ENCODE results near the gene PRKCZ. TPM values are rescaled to one million over a fixed set of nuclear protein-coding genes. Genes with fewer than 3 reads are reported as not detected.
A peak's percentile ranks its signal among the peaks of the same experiment; 100 is the strongest.

The PRKCZ gene
- total RNA-seq, 1 donor from 2014 or later, result 2.3 TPM

DNA sequence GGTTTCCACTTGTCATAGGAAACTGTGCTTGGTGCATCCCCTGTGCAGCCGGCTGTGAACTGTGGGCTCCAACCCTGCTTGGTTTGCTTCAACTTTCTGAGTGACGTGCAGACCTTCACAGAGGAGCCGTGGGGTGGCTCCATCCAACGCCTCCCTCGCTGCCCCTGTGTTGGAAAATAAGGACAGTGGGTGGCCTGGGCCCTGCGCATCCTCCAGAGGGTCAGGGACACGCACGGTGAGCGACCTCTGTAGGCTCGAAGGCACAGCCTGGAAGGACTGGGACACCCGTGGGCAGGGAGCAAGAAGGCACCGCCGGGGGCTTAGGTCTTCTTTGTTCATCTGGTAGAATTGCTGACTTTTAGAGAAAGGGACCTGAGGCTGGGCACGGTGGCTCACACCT, 150.9 kb downstream of the PRKCZ start:
- DNase-seq (ENCODE audit: extremely low read depth, low read depth, low spot score), result no peak

DNA sequence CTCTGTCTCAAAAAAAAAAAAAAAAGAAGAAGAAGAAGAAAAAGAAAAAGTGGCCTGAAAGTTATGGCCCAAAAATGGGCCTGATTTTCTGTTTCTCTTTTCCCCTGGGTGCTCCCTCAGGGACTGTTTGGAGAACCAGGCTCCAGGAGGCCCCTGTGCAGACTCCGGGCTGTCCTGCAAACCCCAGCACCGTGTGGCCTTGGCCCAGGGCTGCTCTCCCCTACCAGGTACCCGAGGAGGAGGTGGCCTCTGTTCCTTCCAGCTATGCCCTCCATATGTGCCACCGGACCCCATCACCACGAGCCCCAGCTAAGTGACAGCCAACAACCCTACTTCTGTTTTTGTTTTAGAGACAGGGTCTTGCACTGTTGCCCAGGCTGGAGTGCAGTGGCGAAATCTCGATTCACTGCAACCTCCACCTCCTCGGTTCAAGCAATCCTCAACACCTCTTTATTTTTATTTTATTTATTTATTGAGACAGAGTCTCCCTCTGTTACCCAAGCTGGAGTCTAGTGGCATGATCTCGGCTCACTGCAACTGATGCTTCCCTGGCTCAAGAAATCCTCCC, 151.9 kb downstream of the PRKCZ start:
- no peak for DNase-seq (ENCODE audit: extremely low read depth, low read depth, low spot score)

DNA sequence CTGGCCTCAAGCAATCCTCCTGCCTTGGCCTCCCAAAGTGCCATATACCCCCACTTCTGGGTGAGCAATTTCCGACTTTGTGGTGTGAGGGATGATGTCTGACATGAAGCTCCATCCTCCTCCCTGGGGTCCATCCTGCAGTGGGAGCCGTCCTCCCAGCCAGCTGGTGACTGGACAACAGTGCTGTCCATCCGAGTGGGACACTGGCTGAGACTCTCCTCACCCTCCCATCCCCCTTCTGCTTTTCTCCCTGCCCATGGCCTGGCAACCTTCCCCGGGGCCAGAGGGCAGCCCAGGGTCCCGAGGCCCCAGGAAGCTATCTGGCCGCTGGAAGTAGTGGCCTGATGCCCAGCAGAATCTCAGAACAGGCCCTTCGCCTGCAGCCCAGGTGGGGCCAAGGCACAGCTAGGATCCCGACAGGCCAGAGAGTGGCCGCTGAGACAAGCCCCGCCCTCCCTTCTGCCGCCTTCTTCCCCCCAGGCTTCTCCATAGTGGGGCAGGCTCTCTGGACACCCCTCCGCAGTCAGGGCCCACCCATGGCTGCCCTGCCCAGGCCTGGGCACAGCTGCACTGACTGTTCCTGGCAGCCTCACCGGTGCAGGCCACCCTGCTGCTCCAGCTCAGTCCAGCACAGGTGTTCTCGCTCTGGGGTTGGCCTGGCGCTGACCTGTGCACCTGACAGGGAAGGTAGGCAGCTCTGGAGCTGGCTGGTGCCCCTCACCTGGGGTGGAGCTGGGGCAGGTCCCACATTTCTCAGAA, 152.8 kb downstream of the PRKCZ start:
- DNase-seq (ENCODE audit: extremely low read depth, low read depth, low spot score), result no peak

DNA sequence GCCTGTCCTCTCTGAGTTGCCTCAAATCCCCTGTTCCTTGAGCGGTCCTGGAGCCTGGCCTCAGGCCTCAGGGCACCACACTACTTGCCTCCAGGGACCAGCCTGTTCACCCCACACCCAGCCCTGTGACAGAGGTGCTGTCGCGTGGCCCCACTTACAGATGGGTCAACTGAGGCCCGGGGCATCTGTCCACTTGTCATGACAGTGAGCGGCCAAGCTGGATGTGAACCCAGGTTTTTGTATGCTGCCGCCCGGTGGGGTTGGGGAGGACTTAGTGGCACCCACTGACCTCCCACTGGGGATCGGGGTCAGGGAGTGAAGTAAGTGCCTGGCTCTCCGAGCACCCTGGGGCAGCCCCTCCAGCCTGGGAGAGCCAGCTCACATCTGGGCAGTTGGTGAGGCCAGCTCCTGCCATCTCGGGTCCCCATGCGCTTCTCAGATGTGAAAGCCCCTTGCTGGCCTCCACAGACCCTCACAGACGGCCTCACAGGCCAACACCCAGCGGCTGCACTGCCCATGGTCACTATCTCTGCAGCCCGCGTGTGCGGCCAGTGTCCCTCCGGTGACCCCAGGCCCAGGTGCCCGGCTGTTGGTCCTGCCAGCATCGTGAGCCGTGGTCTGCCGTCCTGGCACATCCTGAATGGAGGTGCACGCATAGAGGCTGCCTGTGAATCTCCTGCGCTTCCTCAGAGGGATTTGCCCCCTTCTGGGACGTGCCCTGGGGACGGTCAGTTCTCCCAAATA, 153.6 kb downstream of the PRKCZ start:
- DNase-seq (ENCODE audit: extremely low read depth, low read depth, low spot score), result no peak

DNA sequence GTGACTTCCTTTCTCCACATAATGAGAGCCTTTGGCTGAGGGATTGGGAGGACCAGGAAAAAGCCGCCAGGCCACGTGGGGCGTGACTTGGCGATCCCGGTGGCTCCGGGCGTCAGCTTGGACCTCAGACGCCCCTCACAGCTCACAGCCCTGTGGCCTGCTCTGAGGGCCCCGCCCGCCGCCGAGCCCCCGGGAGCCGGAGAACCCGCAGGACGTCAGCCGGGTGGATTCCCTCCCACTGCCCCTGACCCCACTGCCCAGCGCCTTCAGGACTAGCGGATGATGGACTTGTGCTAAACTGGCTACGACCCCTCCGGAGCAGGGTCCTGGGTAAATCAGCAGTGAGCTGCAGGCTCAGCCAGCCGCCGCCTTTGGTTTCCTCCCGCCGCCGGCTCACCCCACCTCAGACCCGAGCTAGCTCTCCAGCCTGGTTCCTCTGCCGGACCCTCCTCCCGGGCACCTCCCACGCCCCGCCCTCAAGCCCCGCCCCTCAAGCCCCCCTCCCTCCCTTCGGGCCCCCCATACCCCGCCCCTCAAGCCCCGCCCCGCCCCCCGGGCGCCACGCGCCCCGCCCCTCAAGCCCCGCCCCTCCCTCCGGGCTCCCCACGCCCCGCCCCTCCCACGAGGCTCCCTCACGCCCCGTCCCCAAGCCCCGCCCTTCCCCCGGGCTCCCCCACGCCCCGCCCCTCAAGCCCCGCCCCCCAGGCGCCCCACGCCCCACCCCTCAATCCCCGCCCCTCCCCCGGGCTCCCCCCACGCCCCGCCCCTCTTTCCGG, 154.4 kb downstream of the PRKCZ start:
- DNase-seq (ENCODE audit: extremely low read depth, low read depth, low spot score), result no peak

DNA sequence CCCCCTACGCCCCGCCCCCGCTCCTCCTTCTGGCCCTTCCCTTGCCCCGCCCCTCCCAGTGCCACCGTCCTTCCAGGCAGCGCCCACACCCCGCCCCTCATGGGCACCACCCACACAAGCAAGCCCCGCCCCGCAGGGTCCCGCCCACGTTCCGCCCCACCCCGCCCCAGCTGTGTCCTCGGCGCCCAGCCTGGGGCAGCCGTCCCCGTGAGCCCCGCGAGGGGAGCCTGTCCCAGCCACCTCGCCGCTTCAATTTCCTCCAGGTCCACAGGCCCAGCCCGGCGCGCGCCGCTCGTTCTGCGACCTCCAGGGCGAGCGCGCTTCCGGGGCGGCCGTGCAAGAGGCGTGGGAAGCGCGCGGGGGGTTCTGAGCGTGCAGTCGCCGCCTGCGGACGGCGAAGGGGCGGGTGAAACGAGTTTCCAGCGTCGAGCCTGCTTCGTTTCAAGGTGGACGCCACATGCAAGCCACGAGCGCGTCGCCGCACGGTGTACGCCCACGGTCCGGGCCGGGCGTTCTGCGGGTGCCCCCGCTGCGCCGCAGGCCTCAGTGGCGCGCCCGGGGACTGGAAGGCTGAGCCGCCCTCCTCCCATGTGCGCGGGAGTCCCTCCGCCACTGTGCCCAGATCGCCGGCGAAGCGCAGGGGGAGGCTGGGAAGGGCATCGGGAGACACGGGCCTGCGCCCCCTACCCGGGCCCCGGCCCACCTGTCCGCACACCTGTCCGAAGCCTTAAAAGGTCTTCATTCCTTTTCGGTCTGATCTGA, 155.2 kb downstream of the PRKCZ start:
- DNase-seq (ENCODE audit: extremely low read depth, low read depth, low spot score), result no peak

DNA sequence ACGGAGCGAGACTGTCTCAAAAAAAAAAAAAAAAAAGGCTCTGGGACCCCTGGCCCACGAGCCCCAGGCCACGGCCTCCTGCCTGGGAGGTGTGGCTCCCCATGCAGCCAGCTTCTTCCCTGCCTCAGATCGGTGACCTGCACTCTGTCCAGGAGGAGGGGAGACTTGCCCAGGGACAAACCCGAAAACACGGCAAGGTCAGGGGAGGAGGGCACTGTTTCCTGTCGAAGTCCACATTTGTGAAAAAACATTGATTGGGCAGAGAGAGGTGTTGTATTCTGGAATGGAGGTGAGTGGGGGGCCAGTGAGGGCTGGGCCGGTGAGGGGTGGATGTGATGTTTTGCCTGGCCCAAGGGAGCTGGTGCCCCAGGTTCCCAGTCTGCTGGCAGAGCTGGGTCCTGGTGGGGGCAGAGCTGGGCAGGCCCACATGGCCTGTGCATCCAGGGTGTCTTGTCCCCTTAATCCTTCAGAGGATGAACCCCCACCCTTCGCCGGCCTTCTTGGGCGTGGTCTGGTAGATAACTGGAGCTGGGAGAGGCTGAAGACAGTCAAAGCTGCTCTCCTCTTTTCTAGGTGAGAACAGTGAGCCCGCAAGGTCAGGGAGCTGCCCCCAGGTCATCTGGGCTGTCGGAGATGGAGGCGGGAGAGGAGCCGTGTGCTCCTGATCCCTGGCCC, 156.7 kb downstream of the PRKCZ start:
- no peak for DNase-seq (ENCODE audit: extremely low read depth, low read depth, low spot score)

DNA sequence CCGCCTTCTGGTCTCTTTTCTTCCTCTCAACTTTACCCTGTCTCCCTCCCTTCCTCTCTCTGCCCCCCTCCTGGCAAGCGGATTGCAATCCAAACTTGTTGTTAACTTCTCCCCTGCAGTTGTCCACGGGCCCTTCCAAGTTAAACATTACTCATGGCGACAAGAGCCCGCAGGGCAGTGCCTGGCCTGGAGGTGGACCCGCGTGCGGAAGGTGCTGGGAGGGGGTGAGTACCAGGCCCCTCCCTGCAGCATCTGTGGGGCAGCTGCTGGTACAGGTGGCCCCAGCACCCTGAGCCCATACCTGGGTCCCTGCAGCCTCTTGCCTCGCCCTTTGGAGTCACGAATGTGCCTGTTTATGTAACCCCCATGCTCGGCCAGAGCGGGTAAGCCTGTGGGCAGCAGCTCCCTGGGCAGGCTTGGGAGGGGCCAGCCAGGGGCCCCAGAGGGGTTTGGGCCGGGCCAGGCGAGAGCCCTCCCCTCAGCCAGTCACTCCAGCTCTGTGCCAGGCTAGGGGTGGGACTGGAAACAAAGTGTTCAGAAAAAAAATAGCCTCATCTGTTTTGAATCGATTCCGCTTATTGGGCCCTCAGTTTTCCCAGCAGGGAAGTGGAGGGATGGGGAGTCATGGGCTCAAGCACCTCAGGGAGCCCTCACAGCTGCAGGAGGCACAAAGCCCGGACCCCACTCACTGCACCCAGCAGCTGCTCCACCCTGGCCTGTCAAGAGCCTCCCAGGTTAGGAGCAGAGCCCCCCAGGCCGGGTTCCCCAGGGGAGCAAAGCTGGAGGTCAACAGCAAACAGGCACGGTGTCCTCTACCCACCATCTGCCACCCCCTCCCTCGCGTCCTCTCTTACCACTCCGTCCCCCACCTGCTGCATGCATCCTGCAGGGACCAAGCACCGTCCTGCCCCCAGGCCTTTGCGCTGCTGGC, 158.4 kb downstream of the PRKCZ start:
- DNase-seq (ENCODE audit: extremely low read depth, low read depth, low spot score), result no peak

DNA sequence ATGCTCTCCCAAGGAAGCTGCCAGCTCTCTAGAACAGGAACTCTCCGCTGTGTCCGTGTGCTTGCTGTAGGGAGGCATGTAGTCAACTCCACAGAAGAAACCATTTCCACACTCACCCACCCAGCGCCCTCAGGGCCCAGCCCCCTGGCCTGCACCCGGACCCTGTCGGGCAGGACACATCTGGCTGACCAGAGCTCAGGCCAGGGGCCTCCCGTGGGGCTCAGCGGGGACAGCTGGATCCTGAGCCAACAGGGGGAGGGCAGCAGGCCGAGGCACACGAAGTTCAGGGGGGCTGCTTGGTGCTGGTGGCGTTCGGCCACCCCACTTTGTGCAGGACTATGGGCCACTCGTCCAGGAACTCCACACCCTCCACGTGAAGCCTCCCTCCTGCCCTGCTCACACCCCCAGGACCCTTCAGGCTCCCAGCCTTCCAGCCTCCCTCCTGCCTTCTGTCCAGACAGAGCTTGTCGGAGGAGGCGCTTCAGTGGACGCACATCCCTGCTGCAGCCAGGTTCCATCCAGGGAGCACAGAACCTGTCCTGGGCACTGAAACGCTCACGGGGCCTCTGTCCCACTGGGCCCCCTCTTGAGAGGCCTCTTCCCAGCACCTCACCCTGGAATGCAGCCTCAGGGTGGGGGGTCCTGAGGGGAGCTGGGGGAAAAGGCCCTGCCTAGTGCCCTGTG, 159.3 kb downstream of the PRKCZ start:
- DNase-seq (ENCODE audit: extremely low read depth, low read depth, low spot score), result no peak

DNA sequence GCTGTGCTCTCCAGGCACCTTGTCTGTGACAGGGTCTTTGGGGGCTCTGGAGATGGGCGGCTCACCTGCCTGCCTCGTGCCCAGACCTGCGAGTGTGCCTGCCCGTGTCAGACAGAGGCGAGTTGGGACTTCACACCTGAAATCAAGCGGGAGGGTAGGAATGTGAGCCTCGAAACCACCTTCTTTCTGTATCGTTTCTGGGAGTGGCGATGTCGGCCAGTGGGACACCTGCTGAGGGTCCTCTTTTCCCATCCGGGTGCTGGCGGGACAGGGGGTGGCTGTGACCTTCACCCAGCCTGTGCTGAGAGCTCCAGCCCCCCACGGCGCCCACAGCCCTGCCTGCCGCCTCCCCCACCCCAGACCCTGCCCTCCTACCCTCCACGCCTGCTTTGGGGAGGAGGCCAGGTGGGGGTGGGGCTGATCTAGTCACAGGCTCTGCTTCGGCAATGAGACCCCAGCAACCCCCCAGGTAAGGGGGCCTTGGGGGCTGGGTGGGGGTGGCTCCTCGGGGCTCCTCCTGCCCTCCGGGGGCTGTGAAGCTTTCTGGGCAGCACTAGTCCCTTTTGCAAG, 160.0 kb downstream of the PRKCZ start:
- DNase-seq (ENCODE audit: extremely low read depth, low read depth, low spot score), result no peak

DNA sequence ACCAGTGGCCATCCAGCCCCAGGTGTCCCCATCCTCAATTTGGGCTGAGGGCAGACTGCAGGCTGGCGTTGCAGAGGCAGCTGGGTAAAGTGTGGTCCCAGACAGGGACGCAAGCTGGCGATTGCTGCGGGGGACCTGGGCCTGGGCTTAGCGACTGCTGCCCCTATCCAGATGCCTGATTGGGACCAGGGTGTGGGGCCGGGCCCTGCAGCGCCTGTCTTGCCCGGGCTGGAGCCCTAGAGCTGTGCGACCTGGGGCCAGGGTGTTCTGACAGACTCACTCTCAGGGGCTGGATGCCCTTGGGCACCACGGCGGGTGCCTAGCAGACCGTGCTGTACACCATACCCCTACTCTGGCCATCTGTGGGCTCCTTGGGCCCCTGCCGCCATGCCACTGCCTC, 160.6 kb downstream of the PRKCZ start:
- DNase-seq (ENCODE audit: extremely low read depth, low read depth, low spot score), result no peak

DNA sequence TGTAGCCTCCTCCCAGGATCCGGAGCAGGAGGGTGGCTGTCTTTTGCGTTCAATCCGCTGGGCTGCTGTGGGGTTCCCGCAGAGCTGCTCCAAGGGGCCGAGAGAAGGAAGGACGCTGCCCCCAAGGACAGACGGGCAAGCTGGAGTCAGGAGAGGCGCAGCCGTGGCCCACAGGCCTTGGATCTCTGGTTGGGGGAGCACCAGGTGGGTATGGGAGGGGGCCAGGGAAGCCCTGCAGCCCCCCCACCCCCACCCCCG, 162.0 kb downstream of the PRKCZ start:
- no peak for DNase-seq (ENCODE audit: extremely low read depth, low read depth, low spot score)

DNA sequence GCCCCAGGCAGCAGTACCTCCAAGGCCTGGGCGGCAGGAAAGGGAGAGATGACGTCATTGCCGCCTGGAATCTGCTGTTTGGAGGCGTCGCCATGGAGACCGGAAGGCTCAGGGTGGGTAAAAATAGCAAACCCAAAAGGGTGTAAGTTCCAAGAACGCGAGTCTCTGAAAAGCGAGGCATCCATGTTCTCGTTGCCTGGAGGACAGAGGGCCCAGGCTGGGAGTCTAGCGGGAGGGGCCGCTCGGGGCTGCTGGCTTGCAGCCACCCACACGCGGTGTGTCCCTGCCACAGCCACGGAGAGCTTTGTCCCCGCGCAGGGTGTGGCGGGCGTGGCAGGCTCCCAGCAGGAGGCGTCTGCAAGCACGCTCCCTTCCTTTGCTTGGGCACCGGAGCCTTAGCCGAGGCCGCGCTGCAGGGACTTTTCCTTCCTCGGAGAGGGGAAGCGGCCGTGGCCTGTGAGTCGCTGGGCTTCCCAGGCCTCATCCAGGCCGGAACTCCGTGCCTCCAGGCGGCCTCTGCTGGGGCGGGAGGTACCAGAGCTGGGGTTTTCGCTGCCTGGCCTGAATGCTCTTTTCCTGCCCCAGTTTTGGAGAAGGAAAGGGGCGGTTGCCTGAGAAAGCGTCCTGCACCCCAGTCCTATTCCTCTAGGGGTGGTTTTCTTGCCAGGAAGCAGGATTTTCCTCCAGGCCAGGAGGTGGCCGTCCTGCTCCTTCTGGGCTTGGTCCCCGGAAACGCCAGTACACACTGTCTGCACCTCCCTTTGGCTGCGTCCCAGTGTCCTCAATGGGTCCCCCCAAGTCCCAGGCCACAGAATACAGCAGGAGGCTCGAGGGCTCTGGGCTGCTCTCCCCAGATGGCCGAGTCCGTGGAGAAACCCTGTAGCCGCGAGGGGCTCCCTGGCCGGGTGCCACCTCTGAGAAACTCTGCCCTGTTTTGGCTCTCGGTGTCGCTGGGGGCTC, 162.6 kb downstream of the PRKCZ start:
- DNase-seq (ENCODE audit: extremely low read depth, low read depth, low spot score), result peak; percentile 88

DNA sequence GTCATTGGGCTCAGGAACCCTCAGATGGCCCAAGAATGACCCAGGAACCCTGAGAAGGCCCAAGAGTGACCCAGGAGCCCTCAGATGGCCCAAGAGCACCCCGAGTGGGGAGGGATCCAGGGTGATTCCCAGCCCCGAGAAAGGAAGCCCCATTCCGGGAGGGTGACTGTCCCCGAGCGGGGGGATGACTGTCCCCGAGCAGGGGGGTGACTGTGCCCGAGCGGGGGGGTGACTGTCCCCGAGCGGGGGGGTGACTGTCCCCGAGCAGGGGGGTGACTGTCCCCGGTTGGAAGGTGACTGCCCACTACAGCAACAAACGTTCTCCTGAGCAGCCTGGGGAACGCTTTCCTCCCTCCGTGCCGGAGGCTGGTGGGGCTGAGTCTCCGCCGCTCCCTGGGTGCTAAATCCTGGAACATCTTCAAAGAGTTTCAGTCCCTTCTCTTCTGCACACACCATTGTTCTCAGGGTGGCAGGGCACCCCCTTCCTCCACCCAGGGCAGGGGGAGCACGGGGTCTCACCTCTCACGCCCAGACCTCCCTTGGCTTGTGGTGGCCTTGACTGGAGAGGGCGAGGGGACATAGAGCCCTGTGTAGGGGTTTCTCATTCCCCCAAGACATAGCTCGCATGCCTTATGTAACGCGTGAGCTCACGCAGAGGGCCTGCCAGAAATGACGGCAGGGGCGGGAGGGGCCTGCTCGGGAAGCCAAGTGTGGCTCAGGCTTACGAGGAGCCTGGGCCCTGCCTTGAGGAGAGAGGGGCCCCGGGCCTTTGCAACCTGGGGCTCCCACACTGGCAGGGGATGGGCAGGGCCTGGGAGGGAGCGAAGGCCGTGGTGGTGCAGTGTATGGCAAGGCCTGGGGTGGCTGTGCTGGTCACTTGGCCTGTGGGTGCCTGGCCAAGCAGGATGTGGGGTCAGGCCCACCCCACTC, 163.6 kb downstream of the PRKCZ start:
- DNase-seq (ENCODE audit: extremely low read depth, low read depth, low spot score), result no peak

DNA sequence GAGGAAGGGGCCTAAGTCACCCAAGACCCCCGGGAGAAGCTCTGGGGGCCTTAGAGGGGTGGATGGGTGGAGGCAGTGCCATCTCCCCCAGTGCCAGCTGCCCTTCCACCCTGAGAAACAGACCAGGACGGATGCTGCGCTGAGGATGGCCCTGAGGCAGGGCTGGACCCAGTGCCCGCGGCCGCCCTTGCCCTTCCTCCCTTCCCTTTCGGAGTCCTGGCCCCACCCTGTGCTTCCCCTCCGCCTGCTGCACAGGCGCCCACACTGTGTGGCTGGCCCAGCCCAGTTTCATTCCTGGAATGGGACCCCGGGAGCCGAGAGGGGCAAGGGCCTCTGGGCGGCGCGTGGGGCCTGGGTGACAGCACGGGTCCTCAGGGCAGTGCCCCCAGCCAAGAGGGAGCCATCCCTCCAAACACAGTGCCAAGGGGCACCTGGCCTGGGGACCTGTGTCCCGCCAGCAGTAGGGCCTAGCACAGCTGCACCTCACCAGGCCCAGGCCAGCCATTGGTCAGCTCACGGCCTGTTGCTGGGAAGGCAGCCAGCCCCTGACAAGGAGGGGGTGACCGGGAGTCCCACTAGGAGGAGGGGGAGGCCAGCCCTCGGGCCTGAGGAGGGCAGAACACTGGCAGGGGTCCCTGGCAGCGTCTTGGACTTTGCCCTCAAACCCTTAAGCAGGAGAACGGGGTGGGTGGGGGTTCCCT, 164.5 kb downstream of the PRKCZ start:
- no peak for DNase-seq (ENCODE audit: extremely low read depth, low read depth, low spot score)

All from glomerular endothelial cell (primary cell).